HG03378 (cell line): Measurements from ENCODE around the gene CENATAC.
A peak's percentile ranks its signal among the peaks of the same experiment; 100 is the strongest.
"Not testable (repeated sequence)": the region's sequence is repeated elsewhere in the genome, so short reads cannot be mapped to it uniquely, and the experiment has no call there.

Experiments
- ATAC-seq: cut with Tn5 transposase; IDR thresholded peaks from one replicate; pipeline ENCODE4 v1.9.1; 2021; ENCODE audit warnings: mild to moderate bottlenecking, moderate library complexity; ENCODE audit not compliant: unreplicated experiment

Gene CENATAC

GRCh38 chr11:118997627-118998387 is at the start of gene CENATAC:
CENATAC (plus strand) TSS chr11:118998138; CDS start chr11:118998198, 60 bp downstream.
- peak; percentile 79 for ATAC-seq

- no peak for ATAC-seq
Measured at GRCh38 chr11:118953265-118953664, 44.7 kb upstream of the CENATAC start.

- ATAC-seq: not testable (repeated sequence)
Measured at GRCh38 chr11:118953976-118954375, 44.0 kb upstream of the CENATAC start.

- no peak for ATAC-seq
Measured at GRCh38 chr11:118956094-118956846, 41.7 kb upstream of the CENATAC start, which contains the start of gene UPK2. UPK2 (plus strand) TSS chr11:118956298; CDS start chr11:118956351, 53 bp downstream.

- ATAC-seq: no peak
Measured at GRCh38 chr11:118956847-118957469, 41.0 kb upstream of the CENATAC start.

GRCh38 chr11:118957549-118957948 is 40.4 kb upstream of the CENATAC start:
- ATAC-seq: no peak

GRCh38 chr11:118957968-118958367 is 40.0 kb upstream of the CENATAC start:
- ATAC-seq: no peak

- no peak for ATAC-seq
Measured at GRCh38 chr11:118958577-118958976, 39.4 kb upstream of the CENATAC start.

- ATAC-seq: no peak
Measured at GRCh38 chr11:118961189-118961588, 36.7 kb upstream of the CENATAC start.

- no peak for ATAC-seq
Measured at GRCh38 chr11:118961591-118961990, 36.3 kb upstream of the CENATAC start.

- ATAC-seq: not testable (repeated sequence)
Measured at GRCh38 chr11:118969508-118969907, 28.4 kb upstream of the CENATAC start.

- ATAC-seq: no peak
Measured at GRCh38 chr11:118971646-118972045, 26.3 kb upstream of the CENATAC start, which contains the start of gene FOXR1. FOXR1 (plus strand) TSS chr11:118971761; CDS start chr11:118971932, 171 bp downstream.

GRCh38 chr11:118973985-118974384 is 24.0 kb upstream of the CENATAC start:
- ATAC-seq: no peak

- no peak for ATAC-seq
Measured at GRCh38 chr11:118975771-118976709, 21.9 kb upstream of the CENATAC start.

- ATAC-seq: no peak
Measured at GRCh38 chr11:118979434-118979833, 18.5 kb upstream of the CENATAC start.

GRCh38 chr11:118980191-118980881 is 17.6 kb upstream of the CENATAC start:
- no peak for ATAC-seq

GRCh38 chr11:118984337-118984736 is 13.6 kb upstream of the CENATAC start:
- ATAC-seq: not testable (repeated sequence)

- no peak for ATAC-seq
Measured at GRCh38 chr11:118984825-118985224, 13.1 kb upstream of the CENATAC start.

- ATAC-seq: no peak
Measured at GRCh38 chr11:118988280-118988679, 9.7 kb upstream of the CENATAC start.
